HL-60/S4 (cell line): ENCODE data around the gene CPT1C.

Experiments
- in situ Hi-C: fragments of 300-500 bp; cut with MboI; formaldehyde crosslinking; loops from 2 replicates; pipeline ENCODE4 v1.14.3; 2022; ENCODE audit warnings: low sequenced_read_pairs

CPT1C gene

GRCh38 chr19:49660338-49660961 lies 30.5 kb upstream of the CPT1C start:
- in situ Hi-C loops = no loop called here

- in situ Hi-C loops = no loop called here
These were observed 28.9 kb upstream of the CPT1C start for GRCh38 chr19:49662011-49662410.

GRCh38 chr19:49663224-49663623 lies 27.7 kb upstream of the CPT1C start:
- in situ Hi-C loops = no loop called here

GRCh38 chr19:49664171-49665035 lies 26.5 kb upstream of the CPT1C start:
- in situ Hi-C loops = no loop called here

GRCh38 chr19:49665036-49665350 lies 25.9 kb upstream of the CPT1C start:
- in situ Hi-C loops = no loop called here

- in situ Hi-C loops = no loop called here
These were observed 25.4 kb upstream of the CPT1C start, which contains the start of the genes BCL2L12 and IRF3 for GRCh38 chr19:49665351-49666119. Gene BCL2L12, plus strand, starts transcription at chr19:49665933. Its CDS starts 760 bp downstream, at chr19:49666693. Gene IRF3, minus strand, starts transcription at chr19:49665857. Its CDS starts 1,019 bp downstream, at chr19:49664838.

GRCh38 chr19:49666120-49666444 lies 24.8 kb upstream of the CPT1C start:
- in situ Hi-C loops = no loop called here

- in situ Hi-C loops = no loop called here
These were observed 23.4 kb upstream of the CPT1C start for GRCh38 chr19:49667473-49667872.

- in situ Hi-C loops = no loop called here
These were observed 21.4 kb upstream of the CPT1C start for GRCh38 chr19:49669516-49669915.

GRCh38 chr19:49672131-49672919 lies 18.6 kb upstream of the CPT1C start:
- in situ Hi-C loops = no loop called here

GRCh38 chr19:49676136-49676783 lies 14.7 kb upstream of the CPT1C start:
- in situ Hi-C loops = no loop called here

- in situ Hi-C loops = no loop called here
These were observed 14.1 kb upstream of the CPT1C start for GRCh38 chr19:49676784-49677230.

- in situ Hi-C loops = no loop called here
These were observed 13.6 kb upstream of the CPT1C start, which contains the start of gene PRMT1 for GRCh38 chr19:49677231-49677900. Gene PRMT1, plus strand, starts transcription at chr19:49677271. Its CDS starts 10 bp downstream, at chr19:49677281.

GRCh38 chr19:49677901-49678674 lies 12.8 kb upstream of the CPT1C start:
- in situ Hi-C loops = no loop called here

- in situ Hi-C loops = no loop called here
These were observed 11.7 kb upstream of the CPT1C start for GRCh38 chr19:49678985-49679770.

GRCh38 chr19:49679771-49680413 lies 11.0 kb upstream of the CPT1C start:
- in situ Hi-C loops = no loop called here
